GM19468 (cell line): ENCODE results near the gene INSC.

ENCODE experiments used
- ATAC-seq: cut with Tn5 transposase; IDR thresholded peaks from one replicate; pipeline ENCODE4 v1.9.1; 2021; ENCODE audit warnings: mild to moderate bottlenecking, moderate library complexity, moderate number of reproducible peaks; ENCODE audit not compliant: unreplicated experiment; ENCODE audit errors: extremely low read depth

INSC gene

GRCh38 chr11:15180212-15180792 lies 65.6 kb downstream of the INSC start:
- ATAC-seq, result peak; percentile 39

- ATAC-seq, result no peak
Measured at GRCh38 chr11:15182372-15182771, 67.6 kb downstream of the INSC start.

GRCh38 chr11:15185021-15185420 lies 70.3 kb downstream of the INSC start:
- ATAC-seq, result no peak

- ATAC-seq, result no peak
Measured at GRCh38 chr11:15186146-15186545, 71.4 kb downstream of the INSC start.

- no peak for ATAC-seq
Measured at GRCh38 chr11:15189189-15189588, 74.5 kb downstream of the INSC start.

GRCh38 chr11:15189641-15190365 lies 75.1 kb downstream of the INSC start:
- ATAC-seq, result no peak

- ATAC-seq, result no peak
Measured at GRCh38 chr11:15190611-15191010, 75.9 kb downstream of the INSC start.

GRCh38 chr11:15192005-15192556 lies 77.4 kb downstream of the INSC start:
- no peak for ATAC-seq

- no peak for ATAC-seq
Measured at GRCh38 chr11:15194671-15195415, 80.1 kb downstream of the INSC start.

- no peak for ATAC-seq
Measured at GRCh38 chr11:15195454-15196200, 80.9 kb downstream of the INSC start.

- ATAC-seq, result no peak
Measured at GRCh38 chr11:15196704-15197103, 82.0 kb downstream of the INSC start.

- ATAC-seq, result no peak
Measured at GRCh38 chr11:15197696-15198095, 83.0 kb downstream of the INSC start.

GRCh38 chr11:15198284-15198683 lies 83.6 kb downstream of the INSC start:
- ATAC-seq, result no peak

GRCh38 chr11:15199693-15200092 lies 85.0 kb downstream of the INSC start:
- ATAC-seq, result no peak

GRCh38 chr11:15200696-15201095 lies 86.0 kb downstream of the INSC start:
- no peak for ATAC-seq

- no peak for ATAC-seq
Measured at GRCh38 chr11:15201586-15201985, 86.9 kb downstream of the INSC start.

- ATAC-seq, result no peak
Measured at GRCh38 chr11:15202626-15203025, 87.9 kb downstream of the INSC start.

GRCh38 chr11:15204711-15205110 lies 90.0 kb downstream of the INSC start:
- ATAC-seq, result no peak

- ATAC-seq, result no peak
Measured at GRCh38 chr11:15206791-15207190, 92.1 kb downstream of the INSC start.
